HepG2 (cell line): ENCODE results near the gene CDK5RAP2. TPM values are rescaled to one million over a fixed set of nuclear protein-coding genes. Genes with fewer than 3 reads are reported as not detected.

Source experiments
- GLMP ChIP-seq: sonication (generic); formaldehyde crosslinking; IDR thresholded peaks from 2 replicates; pipeline ENCODE4 v1.9.0; 2021; ENCODE audit warnings: missing genetic modification reagents, mild to moderate bottlenecking, borderline replicate concordance
- KDM1A ChIP-seq: IDR thresholded peaks from 2 replicates; pipeline ENCODE4 v1.6.1; 2016; ENCODE audit warnings: missing compliant biosample characterization
- MEIS2 ChIP-seq: sonication (generic); formaldehyde crosslinking; IDR thresholded peaks from 2 replicates; pipeline ENCODE4 v1.9.0; 2021; ENCODE audit warnings: mild to moderate bottlenecking, missing genetic modification reagents
- PAXIP1 ChIP-seq: sonication (generic); formaldehyde crosslinking; conservative IDR thresholded peaks from 2 replicates; pipeline ENCODE4 v1.4.0; 2020; ENCODE audit warnings: mild to moderate bottlenecking, missing genetic modification reagents, moderate library complexity
- ZNF792 ChIP-seq: IDR thresholded peaks from 2 replicates; pipeline ENCODE4 v1.6.1; 2016
- polyA plus RNA-seq, 8 experiments: library from polyadenylated mRNA; depleted of rRNA in 3 of 8; stranded (reverse) in 7 of 8; unstranded in 1 of 8; fragments of >200 nt; fragmentation: Illumina TruSeq in 4 of 8; extraction: Trizol in 4 of 8; gene quantifications; 2 replicates each; pipeline versions ENCODE4 v1.2.1 to v1.2.3, GENCODE V29; 2011 to 2016; ENCODE audit warnings: low read depth in 4 of 8, missing spikeins in 1 of 8, mixed read lengths in 1 of 8; ENCODE audit not compliant: insufficient read depth in 1 of 8
- total RNA-seq, 5 experiments: library from RNA; depleted of rRNA; stranded (reverse); fragments of >200 nt; fragmentation: Illumina TruSeq; extraction: Trizol; gene quantifications; 2 replicates each; pipeline ENCODE4 v1.2.3, GENCODE V29; 2016; ENCODE audit warnings: low read depth in 1 of 5
- TF ChIP-seq, protein P1 (sequence below): sonication (generic); formaldehyde crosslinking; IDR thresholded peaks from 2 replicates; pipeline ENCODE4 v1.4.0; 2020; ENCODE audit warnings: mild to moderate bottlenecking, missing genetic modification reagents
- TF ChIP-seq, protein P2 (sequence below): sonication (generic); formaldehyde crosslinking; IDR thresholded peaks from 2 replicates; pipeline ENCODE4 v1.4.0; 2020; ENCODE audit warnings: missing genetic modification reagents
- TF ChIP-seq, protein P3 (sequence below): sonication (generic); formaldehyde crosslinking; IDR thresholded peaks from 2 replicates; pipeline ENCODE4 v1.5.0; 2020; ENCODE audit warnings: mild to moderate bottlenecking, missing genetic modification reagents
- TF ChIP-seq, protein P4 (sequence below), 2 experiments: sonication (generic) in 1 of 2; formaldehyde crosslinking in 1 of 2; IDR thresholded peaks; 2 replicates each; pipeline versions ENCODE4 v1.4.0 to v1.6.1; 2018 to 2020; ENCODE audit warnings: missing genetic modification reagents in 2 of 2, borderline replicate concordance in 1 of 2, low read depth in 1 of 2, mild to moderate bottlenecking in 1 of 2, missing biosample characterization in 1 of 2

The CDK5RAP2 gene
- total and polyA plus RNA-seq, 2 of the 13 experiments (the other 11 are each of a cell fraction or from before 2014, with no cell fraction given): 31.8 to 42.2 TPM

GRCh38 chr9:120571443-120572257, 8.3 kb downstream of the CDK5RAP2 start (continued):
- TF ChIP-seq, protein P1, sequence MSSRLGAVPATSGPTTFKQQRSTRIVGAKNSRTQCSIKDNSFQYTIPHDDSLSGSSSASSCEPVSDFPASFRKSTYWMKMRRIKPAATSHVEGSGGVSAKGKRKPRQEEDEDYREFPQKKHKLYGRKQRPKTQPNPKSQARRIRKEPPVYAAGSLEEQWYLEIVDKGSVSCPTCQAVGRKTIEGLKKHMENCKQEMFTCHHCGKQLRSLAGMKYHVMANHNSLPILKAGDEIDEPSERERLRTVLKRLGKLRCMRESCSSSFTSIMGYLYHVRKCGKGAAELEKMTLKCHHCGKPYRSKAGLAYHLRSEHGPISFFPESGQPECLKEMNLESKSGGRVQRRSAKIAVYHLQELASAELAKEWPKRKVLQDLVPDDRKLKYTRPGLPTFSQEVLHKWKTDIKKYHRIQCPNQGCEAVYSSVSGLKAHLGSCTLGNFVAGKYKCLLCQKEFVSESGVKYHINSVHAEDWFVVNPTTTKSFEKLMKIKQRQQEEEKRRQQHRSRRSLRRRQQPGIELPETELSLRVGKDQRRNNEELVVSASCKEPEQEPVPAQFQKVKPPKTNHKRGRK: no peak
- peak; percentile 98 for TF ChIP-seq PAXIP1 (CRISPR knock-in tag)
- TF ChIP-seq, protein P2, sequence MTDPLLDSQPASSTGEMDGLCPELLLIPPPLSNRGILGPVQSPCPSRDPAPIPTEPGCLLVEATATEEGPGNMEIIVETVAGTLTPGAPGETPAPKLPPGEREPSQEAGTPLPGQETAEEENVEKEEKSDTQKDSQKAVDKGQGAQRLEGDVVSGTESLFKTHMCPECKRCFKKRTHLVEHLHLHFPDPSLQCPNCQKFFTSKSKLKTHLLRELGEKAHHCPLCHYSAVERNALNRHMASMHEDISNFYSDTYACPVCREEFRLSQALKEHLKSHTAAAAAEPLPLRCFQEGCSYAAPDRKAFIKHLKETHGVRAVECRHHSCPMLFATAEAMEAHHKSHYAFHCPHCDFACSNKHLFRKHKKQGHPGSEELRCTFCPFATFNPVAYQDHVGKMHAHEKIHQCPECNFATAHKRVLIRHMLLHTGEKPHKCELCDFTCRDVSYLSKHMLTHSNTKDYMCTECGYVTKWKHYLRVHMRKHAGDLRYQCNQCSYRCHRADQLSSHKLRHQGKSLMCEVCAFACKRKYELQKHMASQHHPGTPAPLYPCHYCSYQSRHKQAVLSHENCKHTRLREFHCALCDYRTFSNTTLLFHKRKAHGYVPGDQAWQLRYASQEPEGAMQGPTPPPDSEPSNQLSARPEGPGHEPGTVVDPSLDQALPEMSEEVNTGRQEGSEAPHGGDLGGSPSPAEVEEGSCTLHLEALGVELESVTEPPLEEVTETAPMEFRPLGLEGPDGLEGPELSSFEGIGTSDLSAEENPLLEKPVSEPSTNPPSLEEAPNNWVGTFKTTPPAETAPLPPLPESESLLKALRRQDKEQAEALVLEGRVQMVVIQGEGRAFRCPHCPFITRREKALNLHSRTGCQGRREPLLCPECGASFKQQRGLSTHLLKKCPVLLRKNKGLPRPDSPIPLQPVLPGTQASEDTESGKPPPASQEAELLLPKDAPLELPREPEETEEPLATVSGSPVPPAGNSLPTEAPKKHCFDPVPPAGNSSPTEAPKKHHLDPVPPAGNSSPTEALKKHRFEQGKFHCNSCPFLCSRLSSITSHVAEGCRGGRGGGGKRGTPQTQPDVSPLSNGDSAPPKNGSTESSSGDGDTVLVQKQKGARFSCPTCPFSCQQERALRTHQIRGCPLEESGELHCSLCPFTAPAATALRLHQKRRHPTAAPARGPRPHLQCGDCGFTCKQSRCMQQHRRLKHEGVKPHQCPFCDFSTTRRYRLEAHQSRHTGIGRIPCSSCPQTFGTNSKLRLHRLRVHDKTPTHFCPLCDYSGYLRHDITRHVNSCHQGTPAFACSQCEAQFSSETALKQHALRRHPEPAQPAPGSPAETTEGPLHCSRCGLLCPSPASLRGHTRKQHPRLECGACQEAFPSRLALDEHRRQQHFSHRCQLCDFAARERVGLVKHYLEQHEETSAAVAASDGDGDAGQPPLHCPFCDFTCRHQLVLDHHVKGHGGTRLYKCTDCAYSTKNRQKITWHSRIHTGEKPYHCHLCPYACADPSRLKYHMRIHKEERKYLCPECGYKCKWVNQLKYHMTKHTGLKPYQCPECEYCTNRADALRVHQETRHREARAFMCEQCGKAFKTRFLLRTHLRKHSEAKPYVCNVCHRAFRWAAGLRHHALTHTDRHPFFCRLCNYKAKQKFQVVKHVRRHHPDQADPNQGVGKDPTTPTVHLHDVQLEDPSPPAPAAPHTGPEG (CRISPR knock-in tag): no peak
- TF ChIP-seq GLMP (CRISPR knock-in tag): no peak; the same call in 1 of the 2 replicates
- TF ChIP-seq, protein P3, sequence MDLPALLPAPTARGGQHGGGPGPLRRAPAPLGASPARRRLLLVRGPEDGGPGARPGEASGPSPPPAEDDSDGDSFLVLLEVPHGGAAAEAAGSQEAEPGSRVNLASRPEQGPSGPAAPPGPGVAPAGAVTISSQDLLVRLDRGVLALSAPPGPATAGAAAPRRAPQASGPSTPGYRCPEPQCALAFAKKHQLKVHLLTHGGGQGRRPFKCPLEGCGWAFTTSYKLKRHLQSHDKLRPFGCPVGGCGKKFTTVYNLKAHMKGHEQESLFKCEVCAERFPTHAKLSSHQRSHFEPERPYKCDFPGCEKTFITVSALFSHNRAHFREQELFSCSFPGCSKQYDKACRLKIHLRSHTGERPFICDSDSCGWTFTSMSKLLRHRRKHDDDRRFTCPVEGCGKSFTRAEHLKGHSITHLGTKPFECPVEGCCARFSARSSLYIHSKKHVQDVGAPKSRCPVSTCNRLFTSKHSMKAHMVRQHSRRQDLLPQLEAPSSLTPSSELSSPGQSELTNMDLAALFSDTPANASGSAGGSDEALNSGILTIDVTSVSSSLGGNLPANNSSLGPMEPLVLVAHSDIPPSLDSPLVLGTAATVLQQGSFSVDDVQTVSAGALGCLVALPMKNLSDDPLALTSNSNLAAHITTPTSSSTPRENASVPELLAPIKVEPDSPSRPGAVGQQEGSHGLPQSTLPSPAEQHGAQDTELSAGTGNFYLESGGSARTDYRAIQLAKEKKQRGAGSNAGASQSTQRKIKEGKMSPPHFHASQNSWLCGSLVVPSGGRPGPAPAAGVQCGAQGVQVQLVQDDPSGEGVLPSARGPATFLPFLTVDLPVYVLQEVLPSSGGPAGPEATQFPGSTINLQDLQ (CRISPR knock-in tag): 0 out of 2 replicates have a peak, but pooled peaks have one; percentile 67
- TF ChIP-seq KDM1A (CRISPR knock-in tag): peak; percentile 97
- TF ChIP-seq MEIS2: peak; percentile 82
- TF ChIP-seq, protein P4, sequence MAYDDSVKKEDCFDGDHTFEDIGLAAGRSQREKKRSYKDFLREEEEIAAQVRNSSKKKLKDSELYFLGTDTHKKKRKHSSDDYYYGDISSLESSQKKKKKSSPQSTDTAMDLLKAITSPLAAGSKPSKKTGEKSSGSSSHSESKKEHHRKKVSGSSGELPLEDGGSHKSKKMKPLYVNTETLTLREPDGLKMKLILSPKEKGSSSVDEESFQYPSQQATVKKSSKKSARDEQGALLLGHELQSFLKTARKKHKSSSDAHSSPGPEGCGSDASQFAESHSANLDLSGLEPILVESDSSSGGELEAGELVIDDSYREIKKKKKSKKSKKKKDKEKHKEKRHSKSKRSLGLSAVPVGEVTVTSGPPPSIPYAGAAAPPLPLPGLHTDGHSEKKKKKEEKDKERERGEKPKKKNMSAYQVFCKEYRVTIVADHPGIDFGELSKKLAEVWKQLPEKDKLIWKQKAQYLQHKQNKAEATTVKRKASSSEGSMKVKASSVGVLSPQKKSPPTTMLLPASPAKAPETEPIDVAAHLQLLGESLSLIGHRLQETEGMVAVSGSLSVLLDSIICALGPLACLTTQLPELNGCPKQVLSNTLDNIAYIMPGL (CRISPR knock-in tag; IDR thresholded peaks at IDR 0.05; ENCODE audit: borderline replicate concordance in 1 of 2, low read depth in 1 of 2): peak in 1 of 2 experiments; percentile 65; a peak in 1 of 4 replicates
- 0 out of 2 replicates have a peak, but pooled peaks have one; percentile 83 for TF ChIP-seq ZNF792 (CRISPR knock-in tag)
